Neural cell (in vitro differentiated cells): ENCODE data around the gene ARHGAP4. TPM values are rescaled to one million over a fixed set of nuclear protein-coding genes. Genes with fewer than 3 reads are reported as not detected.
A peak's percentile ranks its signal among the peaks of the same experiment; 100 is the strongest.

Experiments
- H2AFZ ChIP-seq: fragments of 200-600, 300-800 bp; sonication (generic), shearing (Covaris generic); 2 replicates; pipeline ENCODE4 v1.6.0; 2014; ENCODE audit warnings: low read depth, mild to moderate bottlenecking, antibody characterized with exemption, low read length, moderate library complexity
- H3F3A ChIP-seq: fragments of 200-600 bp; shearing (Covaris generic); 2 replicates; pipeline ENCODE4 v1.6.1; 2016; ENCODE audit warnings: mild to moderate bottlenecking, moderate library complexity, mixed read lengths, antibody characterized with exemption, low read length; ENCODE audit not compliant: insufficient read depth, poor library complexity, severe bottlenecking
- H3K27ac ChIP-seq: fragments of 200-600, 300-800 bp; sonication (generic), shearing (Covaris generic); 2 replicates; pipeline ENCODE4 v1.5.1; 2014; ENCODE audit warnings: mild to moderate bottlenecking, low read length, moderate library complexity
- H3K27me3 ChIP-seq: fragments of 300-800, 200-600 bp; sonication (generic), shearing (Covaris generic); 2 replicates; pipeline ENCODE4 v1.6.0; 2014; ENCODE audit warnings: mild to moderate bottlenecking, low read depth, low read length, moderate library complexity; ENCODE audit not compliant: insufficient read depth
- H3K36me3 ChIP-seq: fragments of 300-800, 200-600 bp; sonication (generic), shearing (Covaris generic); 2 replicates; pipeline ENCODE4 v1.5.1; 2014; ENCODE audit warnings: mild to moderate bottlenecking, antibody characterized with exemption, low read length, moderate library complexity; ENCODE audit not compliant: insufficient read depth
- H3K4me2 ChIP-seq: fragments of 300-800, 200-600 bp; sonication (generic), shearing (Covaris generic); 2 replicates; pipeline ENCODE4 v1.6.0; 2014; ENCODE audit warnings: mild to moderate bottlenecking, low read length
- H3K4me3 ChIP-seq: fragments of 300-800, 200-600 bp; sonication (generic), shearing (Covaris generic); 2 replicates; pipeline ENCODE4 v1.5.1; 2014; ENCODE audit warnings: mild to moderate bottlenecking, low read length, moderate library complexity
- H3K79me2 ChIP-seq: fragments of 200-600 bp; shearing (Covaris generic); replicated peaks from 2 replicates; pipeline ENCODE4 v1.6.0; 2014; ENCODE audit warnings: mild to moderate bottlenecking, low read length, moderate library complexity; ENCODE audit not compliant: insufficient read depth
- H3K9ac ChIP-seq: fragments of 300-800, 200-600 bp; sonication (generic), shearing (Covaris generic); 2 replicates; pipeline ENCODE4 v1.6.1; 2016; ENCODE audit warnings: mild to moderate bottlenecking, low read length, mixed read lengths
- H3K9me2 ChIP-seq: fragments of 200-600 bp; shearing (Covaris generic); 2 replicates; pipeline ENCODE4 v1.6.1; 2016; ENCODE audit warnings: mild to moderate bottlenecking, low read length, mixed read lengths; ENCODE audit not compliant: insufficient read depth
- H3K9me3 ChIP-seq: fragments of 200-600, 300-800 bp; sonication (generic), shearing (Covaris generic); 2 replicates; pipeline ENCODE4 v1.6.1; 2016; ENCODE audit warnings: mild to moderate bottlenecking, mixed run types, low read length, moderate library complexity, mixed read lengths
- H4K20me1 ChIP-seq: fragments of 200-600 bp; shearing (Covaris generic); 2 replicates; pipeline ENCODE4 v1.6.1; 2016; ENCODE audit warnings: mild to moderate bottlenecking, mixed run types; ENCODE audit not compliant: insufficient read depth
- CTCF ChIP-seq: fragments of 450-650 bp; IDR thresholded peaks from 2 replicates; pipeline ENCODE4 v1.5.1; 2014; ENCODE audit warnings: antibody characterized with exemption, mild to moderate bottlenecking, moderate library complexity; ENCODE audit not compliant: poor library complexity, severe bottlenecking
- EP300 ChIP-seq: fragments of 450-650 bp; conservative IDR thresholded peaks from 2 replicates; pipeline ENCODE4 v1.6.1; 2014; ENCODE audit warnings: antibody characterized with exemption, mild to moderate bottlenecking, moderate library complexity; ENCODE audit not compliant: poor library complexity, severe bottlenecking
- EZH2 ChIP-seq: fragments of 200-600, 300-800 bp; shearing (Covaris generic), sonication (generic); IDR thresholded peaks from 2 replicates; pipeline ENCODE4 v1.6.1; 2014; ENCODE audit warnings: antibody characterized with exemption, low read length, borderline replicate concordance, mild to moderate bottlenecking; ENCODE audit not compliant: insufficient read depth, poor library complexity, severe bottlenecking
- MXI1 ChIP-seq: fragments of 450-650 bp; conservative IDR thresholded peaks from 2 replicates; pipeline ENCODE4 v1.6.1; 2014; ENCODE audit warnings: antibody characterized with exemption, mild to moderate bottlenecking; ENCODE audit not compliant: poor library complexity, severe bottlenecking
- POLR2AphosphoS5 ChIP-seq: IDR thresholded peaks from 2 replicates; pipeline ENCODE4 v1.6.1; 2012
- RAD21 ChIP-seq: fragments of 450-650 bp; conservative IDR thresholded peaks from 2 replicates; pipeline ENCODE4 v1.6.1; 2014; ENCODE audit warnings: antibody characterized with exemption, mild to moderate bottlenecking, moderate library complexity
- REST ChIP-seq: IDR thresholded peaks from 2 replicates; pipeline ENCODE4 v1.6.1; 2012; ENCODE audit warnings: borderline replicate concordance
- SMC3 ChIP-seq: fragments of 450-650 bp; conservative IDR thresholded peaks from 2 replicates; pipeline ENCODE4 v1.6.1; 2014; ENCODE audit warnings: antibody characterized with exemption, mild to moderate bottlenecking, moderate library complexity; ENCODE audit not compliant: poor library complexity
- TAF1 ChIP-seq: IDR thresholded peaks from 2 replicates; pipeline ENCODE4 v1.6.1; 2012; ENCODE audit warnings: low read depth
- polyA plus RNA-seq: library from polyadenylated mRNA; depleted of rRNA; stranded (reverse); fragments of >200 nt; gene quantifications from 2 replicates; pipeline ENCODE4 v1.2.3, GENCODE V29; 2014

ARHGAP4 gene
- polyA plus RNA-seq, 1 donor from 2014 or later: 11.2 TPM

GRCh38 chrX:153881281-153881680 is 44.8 kb downstream of the ARHGAP4 start:
- Histone ChIP-seq H3K9ac (peak overlapping the region; percentile 90), H3K4me2 (no peak overlapping the region), H2AFZ (no peak overlapping the region), H3K79me2 (peaks cover 56% of the 10 kb centered on the region), H3K36me3 (no peaks in the 10 kb centered on the region), H3F3A (no peaks in the 10 kb centered on the region), H3K9me3 (no peaks in the 10 kb centered on the region), H3K27me3 (no peaks in the 10 kb centered on the region), H3K4me3 (peak overlapping the region; percentile 86), H3K27ac (peak overlapping the region; percentile 95), H4K20me1 (no peaks in the 10 kb centered on the region), H3K9me2 (no peaks in the 10 kb centered on the region)
- TF ChIP-seq TAF1: no peak

GRCh38 chrX:153880440-153880815 is 45.6 kb downstream of the ARHGAP4 start:
- H3K9me3 ChIP-seq: no peaks in the 10 kb centered on the region
- TF ChIP-seq RAD21 (no peak), EP300 (no peak), EZH2 (no peak), REST (no peak), MXI1 (no peak), POLR2AphosphoS5 (no peak), CTCF (no peak), TAF1 (no peak), SMC3 (no peak)
- H2AFZ ChIP-seq: no peak overlapping the region
- no peaks in the 10 kb centered on the region for H3K9me2 ChIP-seq
- H3K27ac ChIP-seq: peak overlapping the region; percentile 95
- H3K4me2 ChIP-seq: no peak overlapping the region
- H3F3A ChIP-seq: no peaks in the 10 kb centered on the region
- no peaks in the 10 kb centered on the region for H3K27me3 ChIP-seq
- H3K79me2 ChIP-seq: peaks cover 59% of the 10 kb centered on the region
- peak overlapping the region; percentile 90 for H3K9ac ChIP-seq
- H3K36me3 ChIP-seq: no peaks in the 10 kb centered on the region
- no peaks in the 10 kb centered on the region for H4K20me1 ChIP-seq
- H3K4me3 ChIP-seq: peak overlapping the region; percentile 86
